Measurements from ENCODE around the gene ANKRD23. TPM values are rescaled to one million over a fixed set of nuclear protein-coding genes. Genes with fewer than 3 reads are reported as not detected.

Gene ANKRD23
- total and polyA plus RNA-seq, 2 of the 13 experiments (the other 11 are each of a cell fraction or from before 2014, with no cell fraction given) = 1.5 to 1.6 TPM

GRCh38 chr2:96813656-96814055, 30.2 kb downstream of the ANKRD23 start (continued):
- TF ChIP-seq ZBTB33 (CRISPR knock-in tag; IDR thresholded peaks at IDR 0.05) (no peak), ASH2L (IDR thresholded peaks at IDR 0.05; ENCODE audit: insufficient read length, low read depth, low read length) (no peak), NR0B2 (CRISPR knock-in tag; IDR thresholded peaks at IDR 0.05) (no peak)

GRCh38 chr2:96811917-96812316, 31.9 kb downstream of the ANKRD23 start:
- H3K9me3 ChIP-seq (ENCODE audit: low read length) = no peaks in the 10 kb centered on the region
- BruUV-seq (replicated peaks) = no TSS peak
- CTCF ChIA-PET (ENCODE audit: low intra/inter-chr PET ratio, low total read pairs) = no interaction called here
- H3K9ac ChIP-seq (ENCODE audit: insufficient read depth, low read depth, low read length) = no peak overlapping the region
- intact Hi-C loops (cut with micrococcal nuclease; ENCODE audit: unreplicated experiment) (no loop called here), in situ Hi-C loops (cut with HindIII; ENCODE audit: extremely low pct_ligation_motif_present, low pct_unique_long_range_greater_than_20kb) (no loop called here)
- no peak overlapping the region for H3K4me2 ChIP-seq (ENCODE audit: low read depth, low read length)
- POLR2A ChIA-PET = interaction anchor here (2.0 kb wide), 1 partner anchor 46 kb away, joined by 4 read pairs; the partner anchor contains the start of gene ANKRD39
- FAIRE-seq (no peak), ATAC-seq (no peak), DNase-seq (ENCODE audit: low spot score) (no peak)
- H3K27ac ChIP-seq (ENCODE audit: extremely low read length, insufficient read depth, low read length) = no peak overlapping the region
- H2AFZ ChIP-seq (ENCODE audit: low read length) = no peak overlapping the region
- peaks cover 69% of the 10 kb centered on the region for H3K4me1 ChIP-seq (ENCODE audit: insufficient read depth, low read length)
- no peaks in the 10 kb centered on the region; a peak in 1 of 5 replicates for H3K27me3 ChIP-seq (ENCODE audit: control insufficient read depth in 1 of 2, insufficient read depth in 2 of 2, low read length in 2 of 2)
- no peak overlapping the region for H3K4me3 ChIP-seq (replicated peaks in 1 of 3; ENCODE audit: insufficient read depth in 1 of 3, low read depth in 2 of 3, low read length in 3 of 3)
- no peaks in the 10 kb centered on the region for H4K20me1 ChIP-seq (ENCODE audit: insufficient read depth, low read length)
- no peaks in the 10 kb centered on the region for H3K36me3 ChIP-seq (replicated peaks in 1 of 2; ENCODE audit: control insufficient read depth in 1 of 2, insufficient read depth in 2 of 2, low read length in 2 of 2)
- peaks cover 8% of the 10 kb centered on the region for H3K79me2 ChIP-seq (ENCODE audit: insufficient read depth, low read length)
- WGBS (ENCODE audit: low lambda C conversion rate) = 97% methylated on average over 3 of the region's 3 CpGs
- TF ChIP-seq ZNF354B (CRISPR knock-in tag; IDR thresholded peaks at IDR 0.05) (no peak), TMF1 (CRISPR knock-in tag; IDR thresholded peaks at IDR 0.05; ENCODE audit: low read depth) (no peak), ZBTB7B (CRISPR knock-in tag; IDR thresholded peaks at IDR 0.05) (no peak), ZNF232 (CRISPR knock-in tag; IDR thresholded peaks at IDR 0.05; ENCODE audit: borderline replicate concordance) (no peak), MAX (IDR thresholded peaks at IDR 0.05) (no peak), CHD4 (IDR thresholded peaks at IDR 0.05; ENCODE audit: borderline replicate concordance, low read length) (no peak), TBL1XR1 (IDR thresholded peaks at IDR 0.05; ENCODE audit: borderline replicate concordance, low read length, partially characterized antibody) (no peak), ZNF788 (CRISPR knock-in tag; IDR thresholded peaks at IDR 0.05; ENCODE audit: borderline replicate concordance) (no peak), TCF12 (IDR thresholded peaks at IDR 0.05) (no peak), TCF12 (CRISPR knock-in tag; IDR thresholded peaks at IDR 0.05) (no peak), HDAC2 (CRISPR knock-in tag; IDR thresholded peaks at IDR 0.05) (no peak), RXRB (CRISPR knock-in tag; IDR thresholded peaks at IDR 0.05; ENCODE audit: borderline replicate concordance) (no peak), REXO4 (CRISPR knock-in tag; IDR thresholded peaks at IDR 0.05; ENCODE audit: borderline replicate concordance) (no peak), ZNF589 (CRISPR knock-in tag; conservative IDR thresholded peaks at IDR 0.05) (no peak), KAT7 (CRISPR knock-in tag; IDR thresholded peaks at IDR 0.05; ENCODE audit: borderline replicate concordance) (no peak)
- TF ChIP-seq, protein P1, sequence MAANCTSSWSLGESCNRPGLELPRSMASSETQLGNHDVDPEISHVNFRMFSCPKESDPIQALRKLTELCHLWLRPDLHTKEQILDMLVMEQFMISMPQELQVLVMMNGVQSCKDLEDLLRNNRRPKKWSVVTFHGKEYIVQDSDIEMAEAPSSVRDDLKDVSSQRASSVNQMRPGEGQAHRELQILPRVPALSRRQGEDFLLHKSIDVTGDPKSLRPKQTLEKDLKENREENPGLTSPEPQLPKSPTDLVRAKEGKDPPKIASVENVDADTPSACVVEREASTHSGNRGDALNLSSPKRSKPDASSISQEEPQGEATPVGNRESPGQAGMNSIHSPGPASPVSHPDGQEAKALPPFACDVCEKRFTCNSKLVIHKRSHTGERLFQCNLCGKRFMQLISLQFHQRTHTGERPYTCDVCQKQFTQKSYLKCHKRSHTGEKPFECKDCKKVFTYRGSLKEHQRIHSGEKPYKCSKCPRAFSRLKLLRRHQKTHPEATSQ (CRISPR knock-in tag; IDR thresholded peaks at IDR 0.05; ENCODE audit: borderline replicate concordance) = no peak
- TF ChIP-seq, protein P2, sequence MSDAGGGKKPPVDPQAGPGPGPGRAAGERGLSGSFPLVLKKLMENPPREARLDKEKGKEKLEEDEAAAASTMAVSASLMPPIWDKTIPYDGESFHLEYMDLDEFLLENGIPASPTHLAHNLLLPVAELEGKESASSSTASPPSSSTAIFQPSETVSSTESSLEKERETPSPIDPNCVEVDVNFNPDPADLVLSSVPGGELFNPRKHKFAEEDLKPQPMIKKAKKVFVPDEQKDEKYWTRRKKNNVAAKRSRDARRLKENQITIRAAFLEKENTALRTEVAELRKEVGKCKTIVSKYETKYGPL (CRISPR knock-in tag; IDR thresholded peaks at IDR 0.05) = no peak

Data from HepG2 (cell line).